HG03103 (cell line): ENCODE results near the gene TRIM22.
"Not testable (repeated sequence)": the region's sequence is repeated elsewhere in the genome, so short reads cannot be mapped to it uniquely, and the experiment has no call there.

Source experiments
- ATAC-seq: cut with Tn5 transposase; IDR thresholded peaks from one replicate; pipeline ENCODE4 v1.9.1; 2021; ENCODE audit warnings: low read depth; ENCODE audit not compliant: unreplicated experiment

The TRIM22 gene

GRCh38 chr11:5690216-5690615 lies 626 bp downstream of the TRIM22 start:
- no peak for ATAC-seq

GRCh38 chr11:5690736-5691135 lies 1.1 kb downstream of the TRIM22 start:
- ATAC-seq, result no peak

- ATAC-seq, result not testable (repeated sequence)
These were observed 1.8 kb downstream of the TRIM22 start for GRCh38 chr11:5691238-5691963.

GRCh38 chr11:5691964-5692361 lies 2.4 kb downstream of the TRIM22 start:
- no peak for ATAC-seq

- no peak for ATAC-seq
These were observed 5.1 kb downstream of the TRIM22 start for GRCh38 chr11:5694642-5695041.

- no peak for ATAC-seq
These were observed 6.0 kb downstream of the TRIM22 start for GRCh38 chr11:5695580-5695979.

- no peak for ATAC-seq
These were observed 6.6 kb downstream of the TRIM22 start for GRCh38 chr11:5696210-5696609.

GRCh38 chr11:5698281-5698680 lies 8.7 kb downstream of the TRIM22 start:
- no peak for ATAC-seq

GRCh38 chr11:5700421-5701054 lies 10.9 kb downstream of the TRIM22 start:
- no peak for ATAC-seq

GRCh38 chr11:5701055-5701577 lies 11.5 kb downstream of the TRIM22 start:
- ATAC-seq, result no peak

- peak; percentile 55 for ATAC-seq
These were observed 14.3 kb downstream of the TRIM22 start for GRCh38 chr11:5703741-5704536.

- ATAC-seq, result no peak
These were observed 16.1 kb downstream of the TRIM22 start for GRCh38 chr11:5705688-5706087.

- peak; percentile 77 for ATAC-seq
These were observed 22.9 kb downstream of the TRIM22 start for GRCh38 chr11:5712507-5712906.

- ATAC-seq, result no peak
These were observed 24.1 kb downstream of the TRIM22 start for GRCh38 chr11:5713695-5714094.

GRCh38 chr11:5716518-5716917 lies 26.9 kb downstream of the TRIM22 start:
- ATAC-seq, result not testable (repeated sequence)

GRCh38 chr11:5719703-5720495 lies 30.3 kb downstream of the TRIM22 start:
- ATAC-seq, result no peak

GRCh38 chr11:5722622-5723021 lies 33.0 kb downstream of the TRIM22 start:
- no peak for ATAC-seq

- no peak for ATAC-seq
These were observed 36.8 kb downstream of the TRIM22 start for GRCh38 chr11:5726351-5726750.

GRCh38 chr11:5727691-5728090 lies 38.1 kb downstream of the TRIM22 start:
- ATAC-seq, result no peak

- ATAC-seq, result no peak
These were observed 46.8 kb downstream of the TRIM22 start, which contains the start of gene OR56B1 for GRCh38 chr11:5736396-5736795. Gene OR56B1 (plus strand): TSS chr11:5736448. CDS start chr11:5736517, 69 bp downstream.
